HG03139 (cell line): ENCODE measurements around the gene RSPH1.
A peak's percentile ranks its signal among the peaks of the same experiment; 100 is the strongest.

Experiments used
- ATAC-seq: cut with Tn5 transposase; IDR thresholded peaks from one replicate; pipeline ENCODE4 v1.9.1; 2021; ENCODE audit not compliant: unreplicated experiment

The RSPH1 gene

DNA sequence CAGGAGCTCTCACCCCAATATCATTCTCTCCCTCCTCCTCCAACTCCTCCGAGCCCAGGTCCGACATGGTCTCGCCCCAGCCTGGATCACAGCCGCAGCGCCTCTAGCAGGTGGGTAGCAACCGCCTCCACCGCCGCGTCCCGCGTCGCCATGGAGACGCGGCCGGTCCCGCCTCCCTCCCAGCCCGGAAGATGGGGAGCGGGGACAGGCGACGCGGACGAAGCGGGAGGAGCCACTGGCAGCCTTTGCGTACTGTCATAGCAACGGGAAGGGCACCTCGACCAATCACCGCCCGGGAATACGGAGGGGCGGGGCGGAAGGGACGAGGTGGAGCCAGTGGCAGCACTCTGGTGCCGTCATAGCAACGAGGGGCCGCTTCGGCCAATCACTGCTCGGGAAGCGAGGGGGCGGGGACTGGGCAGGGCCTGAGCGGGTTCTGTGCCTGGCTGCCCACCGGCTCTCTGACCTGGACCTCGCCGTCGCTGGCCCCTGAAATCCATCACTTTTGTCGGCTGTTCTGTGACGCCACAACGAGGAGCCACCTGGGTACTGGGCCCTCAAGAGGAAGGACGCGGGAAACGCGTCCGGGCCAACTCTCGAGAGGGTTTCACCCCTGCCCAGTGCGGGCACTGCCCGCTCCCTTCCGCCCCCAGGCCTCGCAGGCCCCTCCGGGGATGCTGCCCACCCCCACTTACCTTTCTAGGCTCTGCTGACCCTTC, at the start of gene RSPH1:
Gene RSPH1, minus strand, starts transcription at position 105 of the 719 bp plus-strand sequence. Its CDS starts 38 bp downstream, at position 67.
- peak; percentile 98 for ATAC-seq

DNA sequence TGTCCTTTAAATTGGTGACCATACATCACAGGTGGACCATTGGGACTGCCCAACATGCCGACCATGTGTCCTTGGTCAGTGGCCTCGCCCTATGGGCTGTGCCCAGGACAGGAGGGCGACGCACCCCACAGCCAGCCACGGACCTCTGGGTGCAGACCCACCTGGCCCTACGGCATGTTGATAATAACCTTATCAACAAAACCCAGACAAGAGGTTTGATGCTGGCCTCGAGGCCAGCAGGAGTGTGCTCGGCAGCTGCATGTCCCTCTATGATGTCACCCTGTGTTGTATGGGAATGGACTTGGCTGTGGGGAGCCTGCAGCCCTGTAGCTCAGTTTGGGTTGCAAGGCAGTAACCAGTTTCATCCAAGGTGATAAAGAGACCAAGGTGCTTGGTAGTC, 49.7 kb upstream of the RSPH1 start:
- no peak for ATAC-seq

DNA sequence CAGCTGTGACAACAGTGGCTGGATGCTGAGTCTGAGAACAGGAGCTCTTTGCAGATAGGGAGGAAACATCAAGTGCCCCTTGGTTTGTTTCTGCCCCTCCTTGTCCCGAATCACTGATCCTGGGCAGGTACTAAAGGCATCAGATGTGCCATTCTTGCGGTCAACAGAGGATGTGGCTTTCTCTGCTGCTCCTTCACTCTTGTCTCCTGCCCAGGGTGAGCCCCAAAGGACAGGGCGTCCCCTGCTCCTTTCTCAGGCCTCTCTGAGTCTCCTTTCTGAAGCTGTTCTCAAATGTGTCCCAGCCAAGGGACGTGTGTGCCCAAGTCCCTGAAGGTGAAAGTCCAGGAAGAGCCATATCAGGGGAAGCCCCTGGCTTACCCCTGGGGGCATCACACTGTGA, 49.3 kb upstream of the RSPH1 start:
- no peak for ATAC-seq

DNA sequence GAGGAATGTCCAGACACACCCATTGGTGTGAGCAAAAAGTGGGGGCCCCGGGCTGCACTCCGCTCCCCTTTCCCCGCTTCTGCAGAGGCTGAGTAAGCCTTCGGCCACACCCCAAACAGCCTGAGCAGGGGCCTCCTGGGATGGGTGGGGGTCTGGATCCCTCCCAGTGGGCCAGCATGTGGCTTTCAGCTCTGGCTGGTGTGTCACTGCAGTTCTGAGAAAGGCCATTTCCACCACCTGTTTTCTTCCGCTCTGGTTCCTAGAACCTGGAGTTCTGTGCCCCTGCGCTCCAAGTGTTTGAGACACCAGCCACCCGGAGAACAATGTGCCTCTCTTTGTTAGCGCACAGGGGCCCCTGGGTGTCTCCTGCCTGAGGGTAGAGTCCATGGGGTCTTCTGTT, 48.5 kb upstream of the RSPH1 start:
- ATAC-seq = no peak

DNA sequence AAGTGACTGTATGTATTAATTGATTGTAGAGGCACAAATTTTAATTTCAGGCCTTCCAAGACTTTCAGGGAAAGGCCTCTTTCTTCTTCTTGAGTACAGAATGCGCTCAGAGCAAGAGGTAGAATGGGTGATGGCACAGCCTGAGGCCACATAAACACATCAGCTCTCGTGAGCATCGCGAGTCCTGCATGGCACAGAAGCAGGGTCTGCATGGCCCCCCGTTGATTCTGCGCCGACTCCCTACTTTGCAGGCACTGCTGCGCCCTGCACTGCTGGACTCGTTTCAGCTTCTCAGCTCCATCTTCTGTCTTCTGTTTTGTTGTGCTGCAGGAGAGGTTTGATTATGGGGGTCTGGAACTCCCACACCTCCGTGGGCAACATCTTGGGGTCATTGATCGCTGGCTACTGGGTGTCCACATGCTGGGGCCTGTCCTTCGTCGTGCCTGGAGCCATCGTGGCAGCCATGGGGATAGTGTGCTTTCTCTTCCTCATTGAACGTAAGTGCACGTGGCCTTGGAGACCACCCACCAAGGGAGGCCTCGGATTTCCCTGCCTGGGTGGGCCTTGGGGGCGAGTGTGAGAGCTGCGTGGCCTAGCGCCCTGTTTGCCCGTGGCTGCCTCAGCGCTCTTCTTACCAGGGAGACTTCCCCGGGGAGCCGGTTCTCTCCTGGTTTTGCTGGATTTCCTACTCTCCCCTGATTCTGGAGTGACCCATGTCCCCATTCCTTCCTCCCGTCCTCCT, 47.3 kb upstream of the RSPH1 start:
- no peak for ATAC-seq

DNA sequence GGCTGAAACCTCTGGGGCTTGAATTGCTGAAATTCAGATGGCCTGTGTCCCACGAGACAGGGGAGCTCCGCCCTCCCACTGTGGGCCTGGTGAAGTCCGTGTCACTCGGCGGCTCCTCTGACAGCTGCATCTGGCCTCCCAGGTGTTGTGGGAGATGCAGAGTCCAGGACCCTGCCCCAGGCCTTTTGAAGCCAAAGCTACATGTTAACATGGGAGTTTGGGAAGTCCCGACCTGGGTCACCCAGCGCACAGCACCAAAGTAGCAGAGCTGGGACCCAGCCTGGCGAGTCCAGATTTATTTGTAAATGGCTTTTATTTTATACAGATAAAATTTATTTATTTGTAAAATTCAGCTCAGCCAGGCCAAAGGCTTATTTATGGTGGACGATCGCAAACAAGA, 46.6 kb upstream of the RSPH1 start:
- no peak for ATAC-seq

DNA sequence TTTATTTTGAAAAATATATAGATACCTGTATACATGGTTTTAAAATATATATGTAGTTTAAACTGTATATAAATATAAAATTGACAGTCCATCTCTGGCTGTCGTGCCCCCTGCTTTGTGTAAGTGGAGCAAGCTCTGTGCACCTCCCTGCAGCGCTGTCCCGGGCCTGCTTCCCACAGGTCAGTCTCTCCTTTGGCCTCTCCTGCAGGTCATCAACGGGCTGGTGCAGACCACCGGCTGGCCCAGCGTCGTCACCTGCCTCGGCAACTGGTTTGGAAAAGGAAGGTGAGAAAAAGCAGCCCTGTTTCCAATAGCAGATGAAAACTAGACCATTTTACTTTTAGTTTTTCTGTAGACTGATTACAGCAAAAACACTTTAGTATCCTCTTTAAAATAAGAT, 46.2 kb upstream of the RSPH1 start:
- no peak for ATAC-seq

DNA sequence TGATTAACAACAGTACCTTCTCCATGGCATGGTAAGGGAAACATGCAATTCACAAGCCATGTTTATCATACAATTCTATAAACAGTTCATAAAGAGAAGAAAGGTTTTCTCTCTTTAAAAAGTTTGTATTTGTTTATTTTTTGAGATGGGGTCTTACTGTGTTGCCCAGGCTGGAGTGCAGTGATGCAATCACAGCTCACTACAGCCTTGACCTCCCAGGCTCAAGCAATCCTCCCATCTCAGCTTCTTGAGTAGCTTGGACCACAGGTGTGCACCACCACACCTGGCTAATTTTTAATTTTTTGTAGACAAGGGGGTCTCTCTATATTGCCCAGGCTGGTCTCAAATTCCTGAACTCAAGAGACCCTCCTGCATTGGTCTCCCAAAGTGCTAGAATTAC, 45.6 kb upstream of the RSPH1 start:
- ATAC-seq = no peak

DNA sequence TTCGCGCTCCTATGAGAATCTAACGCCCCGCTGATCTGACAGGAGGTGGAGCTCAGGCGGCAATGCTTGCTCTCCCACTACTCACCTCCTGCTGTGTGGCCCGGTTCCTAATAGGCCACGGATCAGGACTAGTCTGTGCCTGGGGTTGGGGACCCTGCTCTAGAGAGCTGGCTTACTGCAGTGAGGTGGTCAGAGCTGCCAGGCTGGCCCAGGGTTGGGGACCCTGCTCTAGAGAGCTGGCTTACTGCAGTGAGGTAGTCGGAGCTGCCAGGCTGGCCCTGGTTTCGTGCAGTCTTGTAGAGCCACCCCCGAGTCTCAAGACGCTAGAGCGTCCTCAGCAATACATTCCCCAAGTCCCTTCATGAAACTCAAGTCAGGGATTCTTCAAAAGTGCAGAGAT, 45.1 kb upstream of the RSPH1 start:
- no peak for ATAC-seq

DNA sequence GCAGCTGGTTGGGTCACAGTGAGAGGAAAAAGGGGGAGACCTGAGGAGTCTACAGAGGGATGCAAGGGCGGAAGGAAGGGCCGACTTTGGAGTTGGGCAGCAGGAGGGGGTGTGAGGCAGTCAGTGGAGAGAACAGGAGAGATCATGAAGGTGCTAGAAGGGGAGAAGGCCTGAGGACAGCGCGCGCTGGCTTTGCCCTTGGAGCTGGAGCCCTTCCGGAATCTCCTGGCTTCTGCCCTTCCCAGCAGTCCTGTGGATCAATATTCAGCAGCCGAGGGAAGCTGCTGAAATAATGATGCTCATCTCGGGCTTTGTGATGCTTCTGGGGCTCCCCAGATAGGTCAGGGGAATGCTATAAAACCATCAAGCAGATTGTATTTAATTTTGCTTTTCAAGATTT, 44.4 kb upstream of the RSPH1 start:
- no peak for ATAC-seq

DNA sequence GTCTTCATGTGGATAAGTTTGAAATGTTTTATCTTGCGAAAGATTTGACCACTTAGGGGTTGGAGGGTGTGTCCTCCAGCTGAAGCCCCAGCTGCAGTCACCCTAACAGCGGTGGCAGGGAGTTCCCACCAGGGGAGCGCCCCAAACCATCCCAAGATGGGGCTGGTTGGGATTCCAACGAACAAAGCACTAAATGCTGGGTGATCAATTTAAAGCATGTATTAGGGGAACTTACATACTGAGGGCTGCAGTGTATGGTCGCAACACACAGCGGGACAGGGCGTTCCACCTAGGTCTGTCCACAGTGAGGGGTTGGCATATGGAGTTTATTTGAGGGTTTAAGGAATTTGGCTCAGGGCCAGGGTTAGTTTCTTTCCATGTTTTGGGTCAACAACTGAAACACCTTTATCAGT, 43.9 kb upstream of the RSPH1 start:
- no peak for ATAC-seq

DNA sequence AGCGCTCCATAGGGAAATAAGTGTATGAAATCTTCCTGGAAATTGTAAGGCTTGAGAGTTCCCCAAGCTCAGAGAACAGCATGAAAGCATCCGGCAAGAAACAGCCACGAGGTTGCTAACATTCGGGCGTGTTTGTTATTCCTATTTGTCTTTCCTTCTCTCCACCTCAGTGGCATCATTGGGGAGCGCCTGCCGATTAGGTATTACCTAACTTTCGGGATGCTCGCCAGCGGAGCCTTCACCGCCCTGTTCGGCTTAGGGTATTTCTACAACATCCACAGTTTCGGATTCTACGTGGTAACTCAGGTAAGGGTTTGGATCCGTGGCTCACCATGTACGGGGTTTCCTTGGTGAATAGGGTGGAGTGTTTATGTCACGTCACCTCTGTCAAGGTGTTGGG, 43.3 kb upstream of the RSPH1 start:
- no peak for ATAC-seq

DNA sequence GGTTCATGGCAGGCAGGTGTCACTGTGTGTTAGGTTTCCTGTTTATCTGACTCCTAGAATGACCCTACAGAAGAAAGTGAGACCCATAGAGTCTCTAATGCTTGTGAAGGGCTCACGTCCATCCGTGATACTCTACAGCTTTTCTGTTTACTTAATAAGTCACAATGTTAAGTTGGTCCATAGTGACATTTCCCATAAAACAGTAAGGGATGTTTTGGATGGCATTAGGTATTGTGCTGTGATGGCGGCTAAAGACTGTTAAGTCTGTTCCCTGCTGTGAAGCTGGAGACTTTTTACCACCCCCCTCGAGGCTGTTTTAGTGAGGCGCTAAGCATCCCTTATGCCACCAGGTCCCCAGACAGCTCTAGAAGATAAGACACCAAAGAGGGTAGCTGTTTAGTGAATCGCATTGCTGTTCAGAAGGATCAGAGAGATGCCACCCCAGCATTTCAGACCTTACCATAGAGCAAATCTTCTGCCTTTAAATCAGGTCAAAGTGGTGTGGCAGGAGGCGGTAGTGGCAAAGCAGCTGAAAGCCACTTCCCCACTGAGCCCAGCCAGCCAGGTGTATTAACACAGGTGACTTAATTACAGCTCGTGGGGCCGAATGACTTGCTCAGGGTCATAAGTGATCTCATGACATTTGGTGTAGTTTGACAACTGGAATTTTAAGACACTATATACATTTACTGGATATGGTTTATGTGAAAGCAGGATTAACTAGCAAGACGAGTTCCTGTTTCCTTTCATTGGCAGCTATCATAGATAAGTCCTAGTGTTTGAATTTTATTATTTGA, 42.7 kb upstream of the RSPH1 start:
- ATAC-seq = no peak

DNA sequence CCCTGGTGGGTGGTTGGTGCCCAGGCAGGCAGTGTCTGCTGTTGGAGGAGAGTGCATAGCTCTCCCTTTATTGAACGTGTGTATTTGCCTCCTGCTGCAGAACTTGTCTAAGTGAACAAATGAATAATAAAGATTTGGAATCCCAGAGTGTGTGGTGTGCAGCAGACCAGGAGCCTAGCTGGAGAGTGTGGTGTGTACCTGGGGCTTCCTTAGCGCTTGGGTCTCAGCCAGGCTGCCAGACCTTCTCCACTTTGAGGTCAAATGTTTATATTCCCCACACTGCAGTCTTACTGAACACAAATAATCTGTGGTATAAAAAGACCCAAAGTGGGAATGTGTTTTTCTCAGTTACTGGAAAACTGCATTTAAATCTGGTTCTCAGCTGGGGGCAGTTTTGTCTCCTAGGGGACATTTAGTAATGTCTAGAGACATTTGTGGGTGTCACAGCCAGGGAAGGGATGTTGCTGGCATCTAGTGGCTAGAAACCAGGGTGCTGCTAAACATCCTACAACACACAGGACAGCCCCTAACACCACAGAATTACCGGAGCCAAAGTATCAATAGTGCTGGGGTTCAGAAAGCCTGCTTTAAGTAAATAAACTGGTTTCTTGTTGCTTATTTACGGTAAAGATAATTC, 41.2 kb upstream of the RSPH1 start:
- no peak for ATAC-seq

DNA sequence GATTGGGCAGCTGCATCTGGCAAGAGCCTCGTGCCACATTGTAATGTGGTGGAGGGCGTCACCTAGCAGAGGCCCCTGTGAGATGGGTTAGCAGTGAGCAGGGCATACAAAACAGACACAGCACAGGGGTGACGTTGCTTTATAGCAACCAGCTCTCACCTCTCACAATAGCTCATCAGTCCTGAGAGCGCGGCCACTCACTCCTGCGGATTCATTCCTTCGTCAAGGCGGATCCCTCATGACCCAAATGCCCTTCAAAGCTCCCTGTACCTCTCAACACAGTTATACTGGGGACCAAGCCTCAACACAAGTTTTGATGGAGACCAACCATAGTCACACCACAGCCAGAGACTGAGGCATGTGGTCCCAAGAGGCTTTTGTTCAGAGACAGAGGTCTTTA, 40.6 kb upstream of the RSPH1 start:
- ATAC-seq = no peak

DNA sequence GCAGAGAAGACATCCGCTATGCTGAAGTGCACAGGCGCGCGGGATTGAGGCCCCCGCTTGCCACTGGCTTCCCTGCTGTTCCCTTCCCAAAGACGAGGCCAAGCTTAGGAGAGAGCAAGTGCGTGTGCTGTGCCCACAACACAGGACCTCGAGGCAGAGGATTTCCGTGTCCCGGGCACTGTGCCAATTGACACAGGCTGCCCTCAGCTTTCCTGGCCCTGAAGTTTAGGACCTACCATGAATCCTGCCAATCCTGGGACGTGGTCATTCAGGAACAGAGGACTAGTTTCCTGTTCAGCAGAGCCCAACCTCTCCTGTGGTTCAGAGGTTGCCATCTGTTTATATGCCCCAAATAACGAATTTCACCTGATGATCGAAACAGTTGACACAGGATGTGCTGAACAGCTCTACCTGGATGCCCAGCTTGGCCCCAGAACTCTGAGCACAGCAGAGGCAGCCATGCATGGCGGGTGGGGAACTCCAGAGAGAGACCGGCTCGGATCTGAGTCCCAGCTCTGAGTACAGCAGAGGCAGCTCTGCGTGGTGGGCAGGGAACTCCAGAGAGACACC, 39.7 kb upstream of the RSPH1 start:
- peak; percentile 57 for ATAC-seq

DNA sequence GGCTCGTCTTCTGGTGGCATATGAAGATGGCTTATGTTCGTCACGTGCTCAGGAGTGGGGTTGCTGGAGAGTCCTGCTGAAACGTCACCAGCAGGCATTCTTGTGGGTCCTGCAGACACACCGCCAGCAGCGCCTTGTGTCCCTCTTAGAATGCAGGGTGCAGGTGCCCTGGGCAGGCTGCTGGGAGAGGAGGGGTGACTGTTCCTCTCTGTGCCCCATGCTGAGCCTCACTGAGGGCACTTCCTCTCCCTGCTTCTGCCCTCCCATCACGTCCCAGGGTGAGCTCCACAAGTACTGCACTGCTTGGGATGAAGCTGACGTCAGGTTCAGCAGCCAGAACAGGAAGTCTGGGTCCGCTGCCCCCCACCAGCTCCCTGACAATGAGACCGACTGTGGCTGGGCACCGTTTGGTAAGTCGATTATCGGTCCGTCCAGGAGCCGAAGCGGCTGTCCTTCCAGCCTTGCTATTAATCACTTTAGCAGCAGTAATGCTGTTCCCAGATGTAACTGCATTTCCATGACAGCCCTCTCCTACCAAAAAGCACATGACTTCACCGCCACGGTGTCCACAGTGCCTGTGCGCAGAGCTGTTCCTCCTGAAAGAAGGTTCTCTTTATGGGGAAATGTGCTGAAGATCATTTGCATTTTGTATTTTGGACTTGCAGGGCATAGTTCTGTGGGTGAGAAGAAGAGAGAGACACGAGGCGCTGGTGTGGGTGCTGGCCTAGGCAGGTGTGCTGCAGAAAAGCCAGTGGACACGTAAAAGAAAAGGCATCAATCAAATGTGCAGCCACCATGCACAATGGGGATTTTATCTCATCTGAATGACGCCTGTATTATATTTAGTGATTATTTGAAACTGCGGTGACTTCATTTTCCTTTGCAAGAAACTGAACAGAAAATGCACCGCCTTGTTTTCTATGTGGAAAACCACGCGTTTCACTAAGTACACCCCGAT, 38.7 kb upstream of the RSPH1 start:
- ATAC-seq = no peak

DNA sequence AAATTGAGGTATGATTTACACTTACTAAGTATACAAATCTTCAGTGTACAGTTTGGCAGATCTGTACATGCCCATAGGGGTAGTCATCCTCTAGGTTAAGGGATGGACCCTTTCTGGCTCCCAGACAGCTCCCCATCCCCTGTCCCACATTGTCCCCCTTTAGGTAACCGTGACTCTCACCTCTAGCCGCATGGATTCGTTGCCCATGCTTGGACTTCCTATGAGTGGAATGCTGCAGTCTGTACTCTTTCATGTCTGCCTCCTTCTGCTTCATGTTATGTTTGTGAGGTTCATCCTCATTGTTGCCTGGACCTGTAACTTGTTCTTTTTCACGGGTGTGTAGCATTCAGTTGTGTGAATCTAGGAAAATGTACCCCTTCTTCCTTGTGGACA, 37.9 kb upstream of the RSPH1 start:
- ATAC-seq = no peak

DNA sequence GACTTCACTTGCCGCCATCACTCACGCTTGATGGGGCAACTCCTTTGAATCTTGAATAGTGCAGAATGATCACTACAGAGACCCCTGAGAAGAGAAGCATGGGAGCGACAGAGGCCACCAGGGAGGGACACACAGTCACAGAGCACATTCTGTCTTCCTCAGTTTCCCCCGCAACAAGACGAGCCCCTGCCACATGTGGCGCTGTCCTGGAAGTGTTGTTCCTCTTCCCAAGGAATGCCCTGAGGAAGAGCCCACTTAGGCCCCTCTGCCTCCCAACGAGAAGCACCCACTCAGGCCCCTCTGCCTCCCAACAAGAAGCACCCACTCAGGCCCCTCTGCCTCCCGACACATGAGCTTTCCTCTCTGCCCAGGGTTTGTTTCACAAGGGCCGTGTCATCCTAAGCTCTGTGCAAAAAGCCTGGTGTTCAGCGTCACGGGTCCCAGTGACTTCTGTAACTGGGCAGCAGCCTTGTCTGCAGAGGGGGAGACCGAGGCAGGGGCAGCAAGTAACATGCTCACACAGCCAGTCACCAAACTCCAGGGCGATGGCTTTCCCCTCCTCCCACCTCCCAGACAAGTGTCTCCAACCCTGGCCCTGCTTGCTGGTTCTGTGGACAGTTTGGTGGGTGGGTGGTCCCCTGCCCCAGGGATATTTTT, 37.4 kb upstream of the RSPH1 start:
- ATAC-seq = no peak
